T-helper 1 cell (primary cell): ENCODE measurements around the gene ENTREP3.
"Not testable (repeated sequence)": the region's sequence is repeated elsewhere in the genome, so short reads cannot be mapped to it uniquely, and the experiment has no call there.

Source experiments
- DNase-seq, 5 donors: peaks; one replicate each; pipeline ENCODE4 v3.0.0-alpha.2; 2012 to 2020
- total RNA-seq, 4 donors: gene quantifications; one replicate each; lab custom pipeline; 2026; lab: John Stamatoyannopoulos, UW

ENTREP3 gene, protein sequence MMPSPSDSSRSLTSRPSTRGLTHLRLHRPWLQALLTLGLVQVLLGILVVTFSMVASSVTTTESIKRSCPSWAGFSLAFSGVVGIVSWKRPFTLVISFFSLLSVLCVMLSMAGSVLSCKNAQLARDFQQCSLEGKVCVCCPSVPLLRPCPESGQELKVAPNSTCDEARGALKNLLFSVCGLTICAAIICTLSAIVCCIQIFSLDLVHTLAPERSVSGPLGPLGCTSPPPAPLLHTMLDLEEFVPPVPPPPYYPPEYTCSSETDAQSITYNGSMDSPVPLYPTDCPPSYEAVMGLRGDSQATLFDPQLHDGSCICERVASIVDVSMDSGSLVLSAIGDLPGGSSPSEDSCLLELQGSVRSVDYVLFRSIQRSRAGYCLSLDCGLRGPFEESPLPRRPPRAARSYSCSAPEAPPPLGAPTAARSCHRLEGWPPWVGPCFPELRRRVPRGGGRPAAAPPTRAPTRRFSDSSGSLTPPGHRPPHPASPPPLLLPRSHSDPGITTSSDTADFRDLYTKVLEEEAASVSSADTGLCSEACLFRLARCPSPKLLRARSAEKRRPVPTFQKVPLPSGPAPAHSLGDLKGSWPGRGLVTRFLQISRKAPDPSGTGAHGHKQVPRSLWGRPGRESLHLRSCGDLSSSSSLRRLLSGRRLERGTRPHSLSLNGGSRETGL
- 3.7 to 5.7 (median 4.7) reads per million in 4 donors for total RNA-seq

DNA sequence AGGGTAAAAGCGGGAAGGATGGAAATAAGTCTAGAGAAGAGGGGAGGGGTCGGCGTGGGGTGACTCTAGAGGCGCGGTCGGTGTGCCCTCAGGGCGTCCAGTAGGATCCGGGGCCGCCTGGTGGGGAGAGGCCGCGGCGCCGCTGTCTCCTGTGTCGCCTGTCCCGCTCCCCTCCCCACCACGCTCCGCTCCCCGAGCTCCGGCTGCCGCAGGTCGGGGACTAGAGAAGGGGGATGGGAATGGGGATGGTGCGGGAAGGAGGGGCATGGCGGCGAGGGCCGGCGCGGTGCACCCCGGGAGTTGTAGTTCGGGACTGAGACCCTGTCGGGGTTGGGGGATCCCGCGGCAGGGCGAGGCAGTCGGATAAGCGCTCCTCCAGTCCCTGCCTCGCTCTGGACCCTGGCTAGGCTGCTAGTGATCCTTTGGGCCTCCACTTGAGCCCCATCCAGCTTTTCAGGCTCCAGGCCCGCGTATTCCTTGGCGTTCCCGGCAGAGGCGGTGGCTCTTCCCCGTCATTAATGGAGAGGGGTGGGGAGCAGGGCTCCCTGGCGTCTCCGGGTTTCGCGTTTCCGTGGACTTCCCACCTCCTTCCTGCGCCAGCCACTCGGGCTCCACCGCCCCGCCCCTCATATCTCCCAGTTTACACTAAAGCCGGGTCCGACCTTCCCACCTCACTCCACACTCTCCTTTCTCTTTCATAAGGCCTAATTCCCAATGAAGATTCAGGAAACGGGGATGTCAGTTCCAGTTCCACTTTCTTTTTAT lies at the start of gene ENTREP3:
ENTREP3 (minus strand) TSS at position 241 of the 765 bp plus-strand sequence. CDS start 606 bp downstream, outside the sequence.
- peak; percentile 54 to 76 (median 71) for DNase-seq

DNA sequence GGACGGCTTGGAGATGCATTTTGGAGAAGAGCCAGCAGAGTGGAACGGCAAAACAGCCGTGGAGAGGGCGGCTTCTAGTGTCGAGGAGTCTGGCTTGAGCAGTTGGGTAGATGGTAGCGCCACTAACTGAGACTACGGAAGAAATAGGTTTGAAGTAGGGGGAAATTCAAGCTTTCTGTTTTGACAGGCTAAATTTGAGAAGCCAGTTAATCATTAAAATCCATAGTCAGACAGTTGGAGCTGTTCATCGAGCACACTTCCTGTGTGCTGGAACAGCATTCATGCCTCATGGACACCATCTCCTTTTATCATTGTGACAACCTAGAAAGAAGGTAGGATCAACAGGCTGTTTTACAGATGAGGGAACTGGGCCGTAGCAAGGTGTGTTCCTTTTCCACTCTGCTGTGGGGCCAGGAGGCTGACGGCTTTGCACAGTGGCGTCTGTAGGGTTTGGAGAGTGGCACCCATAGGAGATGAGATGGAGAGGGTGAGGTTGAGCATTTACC lies 49.3 kb upstream of the ENTREP3 start:
- DNase-seq, result no peak

DNA sequence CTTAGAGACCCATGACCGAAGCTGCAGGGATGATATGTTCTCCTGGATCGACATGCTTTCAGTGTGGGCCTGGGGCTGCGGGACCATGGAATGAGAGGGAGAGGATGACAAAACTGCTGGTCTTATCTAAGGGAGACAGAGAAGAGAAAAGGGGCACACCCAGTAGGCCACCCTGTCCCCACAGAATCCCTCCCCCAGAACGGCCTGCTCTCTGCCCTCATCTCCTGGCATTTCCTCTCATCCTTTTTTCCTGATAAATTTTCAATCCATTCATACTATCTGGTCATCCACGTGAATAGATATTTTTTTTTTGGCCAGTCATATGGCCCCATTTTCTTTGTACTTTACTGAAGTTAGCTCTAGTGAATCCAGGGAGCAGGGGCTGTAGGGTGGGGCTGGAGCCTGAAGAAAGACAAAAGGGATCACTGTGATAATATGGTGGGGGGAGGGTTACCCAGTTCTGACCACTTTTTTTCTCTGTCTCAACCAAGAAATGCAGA lies 46.1 kb upstream of the ENTREP3 start, which contains the start of gene PKLR:
PKLR (minus strand) TSS at position 97 of the 500 bp plus-strand sequence; CDS start at position 54, 43 bp downstream.
- DNase-seq, result no peak

DNA sequence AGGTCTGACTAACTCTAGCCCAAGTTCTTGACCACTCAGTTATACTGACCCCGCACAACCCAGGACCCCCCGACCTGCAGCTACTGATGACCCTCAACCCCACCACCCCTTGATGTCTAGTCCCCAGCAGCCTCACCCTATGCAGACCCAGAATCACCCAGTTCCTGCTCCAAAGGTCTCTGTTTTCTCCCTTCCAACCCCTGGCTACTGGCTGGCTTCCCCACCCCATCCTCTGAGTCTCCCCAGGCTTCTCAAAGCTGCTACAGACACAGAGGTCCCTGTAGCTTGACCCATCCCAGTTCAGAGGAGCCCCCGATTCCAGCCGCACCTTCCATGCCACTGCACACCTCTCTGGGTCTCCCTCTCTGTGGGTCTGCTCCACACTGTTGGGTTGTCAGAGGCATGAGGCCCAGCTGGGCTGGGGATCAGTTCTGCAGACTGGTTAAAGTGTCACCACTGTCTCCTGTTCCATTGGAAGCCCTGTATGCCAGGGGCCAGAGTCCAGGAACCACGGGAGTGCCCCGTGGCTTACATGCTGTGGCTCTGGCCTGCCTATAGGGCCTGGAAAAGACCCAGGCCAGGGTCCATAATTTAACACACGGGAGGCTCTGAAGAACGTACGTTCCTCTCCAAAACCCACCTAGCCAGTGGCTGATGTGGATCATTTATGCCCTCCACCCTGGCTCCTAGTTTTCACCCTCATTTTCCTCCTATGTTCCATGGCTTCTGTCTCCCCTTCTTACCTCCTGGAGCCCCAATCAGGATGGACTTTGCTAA lies 45.5 kb upstream of the ENTREP3 start:
- no peak for DNase-seq

DNA sequence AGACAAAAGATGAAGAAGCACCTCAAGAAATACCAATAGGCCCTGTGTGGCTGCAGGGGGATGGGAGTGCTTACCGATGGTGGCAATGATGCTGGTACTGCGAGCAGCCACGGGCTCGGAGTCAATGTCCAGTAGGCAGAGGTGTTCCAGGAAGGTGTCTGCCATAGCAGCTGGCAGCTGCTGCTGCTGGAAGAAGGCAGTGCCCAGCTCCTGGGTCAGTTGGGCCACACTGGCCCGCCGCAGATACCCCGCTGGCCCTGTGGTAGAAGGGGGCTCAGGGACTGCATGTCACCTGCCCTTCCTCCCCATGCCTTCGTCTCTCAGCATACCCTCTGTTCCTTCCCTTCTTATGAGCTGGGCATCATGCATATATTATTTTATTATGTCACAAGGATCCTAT lies 44.7 kb upstream of the ENTREP3 start:
- no peak for DNase-seq

DNA sequence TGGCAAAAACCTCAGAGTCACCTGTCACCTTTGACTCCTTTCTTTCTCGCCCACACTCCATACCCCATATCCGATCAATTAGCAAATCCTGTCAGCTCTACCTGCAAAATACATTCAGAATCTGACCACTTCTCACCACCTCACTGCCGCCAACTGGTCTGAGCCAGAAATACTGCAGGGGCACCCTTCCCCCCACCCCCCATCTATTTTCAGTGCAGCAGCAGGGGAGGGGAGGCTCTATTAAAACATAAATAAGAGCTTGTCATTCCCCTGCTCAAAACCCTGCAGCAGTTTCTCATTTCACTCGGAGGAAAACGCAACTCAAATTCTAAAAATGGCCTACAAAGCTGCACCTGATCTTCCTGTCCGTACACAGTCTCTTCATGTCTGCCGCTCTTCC lies 42.1 kb upstream of the ENTREP3 start:
- DNase-seq, result no peak

DNA sequence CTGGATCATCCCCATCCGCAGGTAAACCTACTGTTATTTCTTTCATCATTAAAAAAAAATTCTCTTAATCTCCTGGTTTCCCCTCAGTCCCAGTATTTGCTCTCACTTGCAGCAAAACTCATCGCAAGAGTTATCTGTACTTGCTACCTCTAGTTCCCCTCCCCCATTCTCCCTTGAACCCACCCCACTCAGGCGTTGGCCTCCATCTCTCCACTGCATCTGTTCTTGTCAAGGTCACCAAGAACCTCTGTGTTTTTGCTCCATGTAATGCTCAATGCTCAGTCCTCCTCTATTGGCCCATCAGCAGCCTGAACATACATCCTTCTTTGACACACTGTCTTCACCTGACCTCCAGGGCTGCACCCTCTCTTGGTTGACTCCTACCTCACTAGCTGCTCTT lies 41.4 kb upstream of the ENTREP3 start:
- DNase-seq, result no peak

DNA sequence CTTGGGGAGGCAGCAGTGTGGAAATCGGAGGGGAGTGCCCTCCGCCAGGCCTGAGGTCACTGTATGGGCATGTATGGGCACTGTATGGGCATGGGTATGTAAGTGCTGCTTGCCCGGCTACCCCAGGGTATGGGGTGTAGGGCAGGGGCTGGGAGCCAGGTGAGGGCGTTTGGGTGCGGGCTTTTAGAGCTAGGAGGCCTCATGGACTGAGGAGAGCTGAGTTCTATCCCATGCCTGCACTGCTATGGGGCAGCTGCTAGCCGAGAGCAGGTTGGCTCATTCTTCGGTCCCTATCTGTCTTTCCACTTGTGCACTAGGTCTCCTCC lies 40.6 kb upstream of the ENTREP3 start:
- DNase-seq, result no peak

DNA sequence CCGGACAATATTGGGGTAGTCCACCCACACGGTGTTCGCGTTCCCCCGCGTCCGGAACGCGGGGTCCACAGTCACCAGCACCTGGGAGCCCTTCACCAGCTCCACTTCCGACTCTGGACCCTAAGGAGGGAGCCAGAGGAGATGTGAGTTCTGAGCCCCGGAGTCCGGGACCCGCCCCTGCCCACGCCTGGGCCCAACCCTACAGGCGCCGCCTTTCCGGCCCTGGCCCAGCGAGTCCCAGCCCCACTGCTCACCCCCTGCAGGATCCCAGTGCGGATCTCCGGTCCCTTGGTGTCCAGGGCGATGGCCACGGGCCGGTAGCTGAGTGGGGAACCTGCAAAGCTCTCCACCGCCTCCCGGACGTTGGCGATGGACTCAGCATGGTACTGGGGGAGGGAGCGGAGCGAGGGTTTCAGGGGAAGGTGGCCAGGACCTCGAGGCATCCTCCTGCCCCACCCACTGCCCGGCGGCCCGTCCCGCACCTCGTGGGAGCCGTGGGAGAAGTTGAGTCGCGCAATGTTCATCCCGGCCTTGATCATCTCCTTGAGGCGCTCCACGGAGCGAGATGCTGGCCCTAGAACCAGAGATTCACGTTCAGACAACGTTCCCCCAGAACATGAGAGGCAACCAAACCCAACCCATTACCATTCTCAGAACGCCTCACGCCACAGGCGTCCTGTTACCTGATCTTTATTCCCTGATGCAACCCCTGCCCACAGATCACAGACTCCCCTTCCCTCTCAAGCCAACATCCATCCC lies 40.1 kb upstream of the ENTREP3 start:
- no peak for DNase-seq

DNA sequence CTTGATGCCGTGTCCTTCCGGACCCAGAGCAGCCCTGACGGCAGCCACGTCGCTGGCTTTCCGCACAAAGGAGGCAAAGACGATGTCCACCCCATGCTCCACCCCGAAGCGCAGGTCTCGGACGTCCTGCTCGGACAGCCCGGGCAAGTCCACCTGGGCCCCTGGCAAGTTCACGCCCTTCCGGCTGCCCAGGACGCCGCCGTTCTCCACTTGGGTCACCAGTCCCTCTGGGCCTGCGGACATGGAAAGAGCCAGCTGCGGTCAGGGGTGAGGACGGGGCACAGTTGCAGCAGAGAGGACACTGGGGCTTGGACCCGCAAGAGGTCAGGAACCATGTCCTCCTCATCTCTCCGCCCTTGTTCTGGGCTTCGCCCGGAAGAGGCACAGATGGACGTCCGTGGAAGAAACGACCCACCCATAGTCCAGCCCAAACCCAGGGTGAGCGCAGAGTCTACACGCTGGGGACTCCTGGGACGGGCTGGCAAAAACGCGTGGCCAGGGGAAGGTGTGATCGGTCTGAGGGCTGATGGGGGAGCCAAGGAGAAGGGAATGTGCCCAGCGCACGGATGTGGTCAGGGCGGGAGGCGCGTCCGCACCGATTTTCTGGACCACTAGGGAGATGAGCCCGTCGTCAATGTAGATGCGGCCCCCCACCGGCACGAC lies 39.4 kb upstream of the ENTREP3 start:
- DNase-seq, result no peak

DNA sequence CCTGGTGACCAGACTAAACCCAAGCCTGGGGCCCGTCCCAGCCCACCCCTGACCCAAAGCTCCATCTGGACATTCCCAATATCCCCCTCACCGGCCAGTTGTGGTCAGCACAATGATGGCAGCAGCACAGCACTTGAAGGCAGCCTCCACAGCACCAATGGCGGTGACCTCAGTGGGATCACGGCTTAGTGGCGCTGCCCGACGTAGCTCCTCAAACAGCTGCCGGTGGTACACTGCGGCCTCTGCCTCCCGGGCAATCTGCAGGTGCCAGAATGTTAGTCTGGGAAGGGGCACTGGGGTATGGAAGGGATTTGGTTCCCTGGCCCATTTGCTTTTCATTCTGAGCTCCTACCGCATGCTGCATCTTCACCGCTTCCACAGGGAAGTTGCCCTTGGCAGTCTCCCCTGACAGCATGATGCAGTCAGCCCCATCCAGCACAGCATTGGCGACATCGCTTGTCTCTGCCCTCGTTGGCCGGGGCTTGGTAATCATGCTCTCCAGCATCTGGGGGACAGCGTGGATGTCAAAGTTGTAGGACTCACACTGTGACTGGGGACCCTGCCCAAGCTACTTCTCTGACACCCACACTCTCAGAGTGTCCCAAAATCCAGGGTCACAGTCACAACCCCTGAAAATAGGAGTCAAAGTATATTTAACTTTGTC lies 37.9 kb upstream of the ENTREP3 start:
- no peak for DNase-seq

DNA sequence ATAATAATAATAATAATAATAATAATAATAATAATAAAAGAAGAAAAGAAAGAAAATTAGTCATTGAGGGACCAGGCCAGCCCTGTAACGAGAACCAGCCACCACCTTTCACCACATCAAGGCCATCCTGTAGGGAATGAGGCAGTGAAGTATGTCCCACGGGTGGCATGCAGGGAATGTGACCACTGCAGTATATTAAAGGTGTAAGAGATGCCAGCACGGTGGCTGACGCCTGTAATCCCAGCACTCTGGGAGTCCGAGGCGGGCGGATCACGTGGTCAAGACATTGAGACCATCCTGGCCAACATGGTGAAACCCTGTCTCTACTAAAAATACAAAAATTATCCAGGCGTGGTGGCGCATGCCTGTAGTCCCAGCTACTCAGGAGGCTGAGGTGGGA lies 35.7 kb upstream of the ENTREP3 start:
- not testable (repeated sequence) for DNase-seq

DNA sequence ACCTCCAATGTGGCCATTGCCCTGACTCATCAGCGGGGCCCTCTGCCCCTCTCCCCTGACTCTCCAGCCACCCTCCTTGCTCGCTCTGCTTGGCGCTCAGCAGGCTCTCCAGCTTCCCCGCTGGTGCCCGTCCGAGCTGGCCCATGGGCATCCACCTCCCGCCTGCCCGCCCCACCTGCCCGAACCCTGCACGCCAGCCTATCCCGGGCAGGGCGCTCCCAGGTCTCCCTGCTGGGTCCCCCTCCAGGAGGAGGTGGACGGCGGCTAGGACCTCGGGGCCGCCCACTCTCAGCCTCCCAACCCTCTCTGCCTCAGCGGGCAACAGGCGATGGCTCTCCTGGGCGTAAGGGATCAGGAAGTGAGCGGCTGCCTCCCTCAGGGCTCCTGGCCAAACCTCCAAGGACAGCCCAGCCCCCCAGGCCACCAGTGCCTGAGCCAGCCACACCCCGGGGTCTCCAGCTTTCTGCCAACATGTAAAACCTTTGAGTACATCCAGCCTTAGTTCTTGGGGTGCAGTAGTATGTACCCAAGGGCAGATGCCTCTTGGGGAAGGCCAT lies 32.8 kb upstream of the ENTREP3 start:
- no peak for DNase-seq

DNA sequence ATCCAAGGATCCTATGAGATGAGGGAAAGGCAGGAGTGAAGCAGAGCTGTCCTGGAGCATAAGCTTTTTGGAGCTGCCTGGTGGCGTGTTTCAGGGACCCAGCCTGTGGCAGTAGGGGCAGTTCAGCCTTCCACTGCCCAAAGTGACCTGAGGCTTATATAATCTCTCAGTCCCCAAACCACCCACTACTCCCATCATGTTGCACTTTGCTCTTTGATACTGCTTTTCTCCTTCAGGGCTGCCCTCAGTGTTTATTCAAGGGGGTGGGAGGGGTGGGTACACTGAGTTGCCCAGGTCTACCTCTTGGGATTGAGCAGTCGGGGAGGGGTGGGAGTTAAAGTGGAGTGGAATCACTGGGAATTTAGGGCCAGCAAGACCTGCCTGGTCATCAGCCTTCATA lies 31.3 kb upstream of the ENTREP3 start:
- DNase-seq, result no peak

DNA sequence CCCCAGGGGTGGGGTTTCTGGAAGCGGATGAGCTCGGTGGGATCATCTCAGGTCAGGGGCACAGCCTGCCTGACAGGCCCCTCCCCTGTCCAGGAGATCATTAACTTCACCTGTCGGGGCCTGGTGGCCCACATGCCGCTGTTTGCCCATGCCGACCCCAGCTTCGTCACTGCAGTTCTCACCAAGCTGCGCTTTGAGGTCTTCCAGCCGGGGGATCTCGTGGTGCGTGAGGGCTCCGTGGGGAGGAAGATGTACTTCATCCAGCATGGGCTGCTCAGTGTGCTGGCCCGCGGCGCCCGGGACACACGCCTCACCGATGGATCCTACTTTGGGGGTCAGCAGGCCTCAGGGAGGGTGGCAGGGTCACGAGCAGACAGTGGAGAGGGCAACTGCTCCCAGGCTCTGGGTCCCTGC lies 30.4 kb upstream of the ENTREP3 start:
- no peak for DNase-seq

DNA sequence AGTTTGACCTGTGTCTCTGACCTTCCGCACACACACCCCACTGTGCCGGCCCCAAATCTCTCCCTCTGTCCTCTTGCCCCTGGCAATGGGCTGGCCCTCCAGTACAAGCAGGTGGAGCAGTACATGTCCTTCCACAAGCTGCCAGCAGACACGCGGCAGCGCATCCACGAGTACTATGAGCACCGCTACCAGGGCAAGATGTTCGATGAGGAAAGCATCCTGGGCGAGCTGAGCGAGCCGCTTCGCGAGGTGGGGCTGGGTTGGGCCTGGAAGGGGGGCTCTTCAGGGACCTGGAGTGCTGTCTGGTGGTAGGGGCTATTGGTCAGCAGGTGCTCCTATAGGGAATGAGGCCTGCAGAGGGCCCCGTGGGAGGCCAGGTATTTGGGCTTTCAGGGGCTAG lies 29.8 kb upstream of the ENTREP3 start:
- DNase-seq, result no peak

DNA sequence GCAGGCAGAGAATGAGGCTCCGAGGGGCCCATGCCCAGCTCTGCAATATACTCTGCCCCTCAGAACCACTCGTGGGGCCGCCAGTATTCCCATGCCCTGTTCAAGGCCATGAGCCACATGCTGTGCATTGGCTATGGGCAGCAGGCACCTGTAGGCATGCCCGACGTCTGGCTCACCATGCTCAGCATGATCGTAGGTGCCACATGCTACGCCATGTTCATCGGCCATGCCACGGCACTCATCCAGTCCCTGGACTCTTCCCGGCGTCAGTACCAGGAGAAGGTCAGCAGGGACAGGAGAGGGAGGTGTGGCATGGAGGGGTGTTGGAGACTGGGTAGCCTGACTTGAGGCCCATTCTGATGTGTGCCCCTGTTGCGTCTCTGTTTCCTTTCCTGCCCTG lies 29.2 kb upstream of the ENTREP3 start:
- no peak for DNase-seq

DNA sequence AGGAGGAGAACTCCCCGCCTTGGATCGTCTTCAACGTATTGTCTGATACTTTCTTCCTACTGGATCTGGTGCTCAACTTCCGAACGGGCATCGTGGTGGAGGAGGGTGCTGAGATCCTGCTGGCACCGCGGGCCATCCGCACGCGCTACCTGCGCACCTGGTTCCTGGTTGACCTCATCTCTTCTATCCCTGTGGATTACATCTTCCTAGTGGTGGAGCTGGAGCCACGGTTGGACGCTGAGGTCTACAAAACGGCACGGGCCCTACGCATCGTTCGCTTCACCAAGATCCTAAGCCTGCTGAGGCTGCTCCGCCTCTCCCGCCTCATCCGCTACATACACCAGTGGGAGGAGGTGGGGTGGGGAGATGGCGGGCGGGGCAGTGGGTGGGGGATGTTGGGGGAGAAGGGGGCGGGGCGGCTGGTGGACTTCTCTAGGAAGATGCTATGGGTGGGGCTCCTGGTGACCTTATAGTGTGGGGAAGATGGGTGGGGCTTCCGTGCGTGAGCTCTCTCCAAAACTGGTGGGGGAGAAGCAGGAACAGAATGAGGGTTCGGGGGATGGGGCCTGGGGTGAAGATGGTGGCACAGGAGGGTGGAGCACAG lies 27.3 kb upstream of the ENTREP3 start:
- DNase-seq, result no peak

DNA sequence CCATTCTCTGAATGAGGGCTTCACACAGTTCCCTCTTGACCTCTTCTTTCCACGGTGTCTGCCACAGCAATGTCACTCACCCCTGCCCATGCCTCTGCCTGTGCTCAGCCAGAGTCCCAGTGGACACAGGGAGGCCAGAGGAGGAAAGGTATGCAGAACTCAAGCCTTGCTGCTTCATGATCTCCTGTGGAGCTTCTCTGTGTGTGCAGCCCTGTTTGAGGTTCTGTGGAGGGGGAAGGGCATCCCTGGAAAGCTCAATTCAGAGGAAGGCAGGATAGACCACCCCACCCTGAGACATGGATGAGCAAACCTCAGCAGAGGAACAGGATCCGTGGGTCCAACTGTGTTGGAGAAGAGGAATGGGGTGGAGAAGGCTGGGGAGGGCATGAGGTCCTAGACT lies 24.0 kb upstream of the ENTREP3 start:
- DNase-seq, result no peak
